ENCODE results near the gene ATP10A.

GRCh38 chr15:25768271-25768670 is 94.9 kb downstream of the ATP10A start:
- TF ChIP-seq CTCF (IDR thresholded peaks at IDR 0.05), result no peak
- no peak for TF ChIP-seq POLR2A (IDR thresholded peaks at IDR 0.05)
- no peak for TF ChIP-seq EP300 (IDR thresholded peaks at IDR 0.05)

Measured in stomach (tissue), 4 donors.